GM18861 (cell line): Measurements from ENCODE around the gene TMEM247.

Source experiments
- ATAC-seq: cut with Tn5 transposase; IDR thresholded peaks from one replicate; pipeline ENCODE4 v1.9.1; 2021; ENCODE audit not compliant: unreplicated experiment

TMEM247 gene

DNA sequence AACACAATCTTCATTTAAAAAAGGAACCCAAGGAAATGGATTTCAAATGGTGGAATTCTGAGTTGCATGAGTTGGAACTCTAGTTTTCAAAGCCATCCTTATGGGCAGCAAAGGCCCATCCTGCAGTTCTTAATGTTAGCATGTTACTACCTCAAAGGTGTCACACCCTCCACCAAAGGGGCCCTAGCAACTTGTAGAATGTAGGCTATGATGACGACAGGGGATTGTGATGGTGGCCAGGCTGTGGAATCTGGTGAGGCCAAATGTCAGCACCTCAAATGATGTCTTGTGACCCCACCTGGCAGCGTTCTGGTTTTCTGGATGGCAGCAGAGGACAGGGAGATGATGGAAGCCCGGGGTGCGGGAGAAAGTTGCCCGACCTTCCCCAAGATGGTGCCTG, at the start of gene TMEM247:
TMEM247 (plus strand) TSS at position 301 of the 400 bp plus-strand sequence.
- ATAC-seq = no peak

DNA sequence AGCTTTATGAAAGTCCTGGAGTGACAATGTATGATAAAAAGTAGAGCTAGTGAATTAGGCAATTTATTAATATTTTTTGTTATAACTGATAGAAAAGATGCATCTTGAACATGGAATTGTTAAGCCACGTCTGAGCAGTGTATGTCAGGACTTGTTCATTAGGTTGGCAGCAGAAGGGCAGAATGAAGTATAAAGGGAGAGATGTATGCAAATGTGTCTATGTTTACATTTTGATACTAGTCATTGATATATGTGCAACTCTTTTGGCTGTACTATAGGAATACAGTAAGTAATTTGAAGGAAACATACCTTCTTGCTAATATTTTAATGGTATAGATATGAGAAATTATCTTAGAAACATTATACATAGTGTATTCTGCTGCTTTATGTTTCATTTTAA, 49.0 kb upstream of the TMEM247 start:
- ATAC-seq = no peak

DNA sequence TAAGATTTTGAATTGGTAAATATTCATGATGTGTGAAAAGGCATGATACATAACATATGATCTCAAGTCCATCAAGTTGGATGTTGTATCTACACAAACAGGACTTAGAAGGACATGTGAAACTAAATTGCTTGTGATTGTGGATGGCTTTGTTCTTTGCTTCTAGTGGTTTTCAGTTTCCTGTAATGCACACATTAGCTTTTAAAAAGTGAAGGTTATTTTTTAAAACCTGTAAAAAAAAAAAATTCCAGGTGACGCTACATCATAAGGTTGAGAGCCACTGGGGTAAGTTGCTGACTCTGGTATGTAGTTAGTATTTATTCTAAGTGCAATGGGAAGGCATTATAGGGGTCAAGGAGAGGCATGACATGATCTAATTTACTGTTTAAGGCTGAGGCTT, 48.4 kb upstream of the TMEM247 start:
- ATAC-seq = no peak

DNA sequence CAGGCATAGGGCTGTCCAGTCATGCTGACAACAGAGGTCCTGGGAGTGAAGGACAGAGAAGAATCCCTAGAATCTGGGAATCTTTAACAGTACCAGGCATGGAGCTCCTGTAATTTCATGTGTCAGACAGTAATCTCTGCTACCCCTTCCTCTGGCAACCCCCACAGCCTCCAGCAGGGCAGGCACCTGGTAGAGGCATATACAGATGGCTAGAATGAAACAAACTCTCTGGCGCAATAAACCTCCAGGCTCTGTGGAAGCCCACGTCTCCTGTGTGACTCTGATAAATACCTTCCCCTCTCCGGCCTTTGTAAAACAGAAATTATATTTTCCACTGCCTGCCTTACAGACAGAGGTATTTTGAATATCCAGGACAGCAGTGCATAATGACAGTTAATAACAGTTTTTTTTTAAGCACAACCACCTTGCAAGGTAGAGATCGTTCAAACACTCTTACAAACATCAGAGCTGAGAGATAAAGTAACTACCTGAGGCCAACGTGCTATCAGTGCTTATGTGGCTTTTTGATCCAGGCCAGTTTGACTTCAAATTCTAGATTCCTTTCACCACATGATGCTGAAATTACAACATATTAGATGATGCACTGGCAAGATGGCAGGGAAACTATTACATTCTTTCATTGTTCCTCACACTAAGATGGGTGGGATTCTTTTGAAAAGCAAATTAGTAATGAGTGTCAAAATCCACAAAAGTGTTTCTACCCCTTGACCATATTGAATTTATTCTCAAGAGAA, 47.7 kb upstream of the TMEM247 start:
- ATAC-seq = no peak

DNA sequence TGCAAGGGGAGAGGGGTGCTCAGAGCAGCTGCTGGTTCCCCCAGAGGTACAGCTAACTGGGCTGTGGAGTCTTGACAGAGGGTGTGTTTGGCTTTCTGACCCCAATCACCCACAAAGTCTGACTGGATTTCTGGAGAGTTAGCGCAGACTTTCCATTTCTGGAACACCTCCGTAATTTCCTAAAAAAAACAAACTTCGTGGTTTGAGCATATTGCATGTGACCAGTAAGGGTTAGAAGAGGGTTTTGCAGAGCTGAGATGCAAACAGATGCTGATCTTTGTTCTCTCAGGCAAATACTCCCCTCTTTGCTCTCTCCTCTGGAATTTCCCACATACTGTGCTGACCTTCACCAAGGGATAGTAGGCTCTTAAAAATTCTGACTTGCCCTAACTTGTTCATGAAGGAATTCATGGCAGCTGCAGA, 44.5 kb upstream of the TMEM247 start:
- ATAC-seq = no peak

DNA sequence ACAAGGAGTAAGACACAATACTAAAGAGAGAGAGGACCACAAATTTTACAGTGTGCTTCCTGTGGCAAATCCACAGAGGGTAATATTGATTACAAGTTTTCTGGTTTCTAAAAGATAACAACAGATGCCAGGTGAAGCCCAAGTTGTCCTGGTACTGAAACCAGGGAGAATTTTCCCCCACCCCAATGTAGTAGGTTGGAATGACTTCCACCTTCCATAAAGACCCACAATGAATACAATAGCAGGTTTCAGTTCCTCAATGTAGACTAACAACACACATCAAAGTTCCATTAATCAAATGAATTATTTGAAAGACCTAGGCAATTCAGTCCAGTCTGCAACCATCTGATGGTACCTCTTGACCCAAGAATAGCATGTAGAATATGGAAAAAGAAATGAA, 44.0 kb upstream of the TMEM247 start:
- ATAC-seq = no peak

DNA sequence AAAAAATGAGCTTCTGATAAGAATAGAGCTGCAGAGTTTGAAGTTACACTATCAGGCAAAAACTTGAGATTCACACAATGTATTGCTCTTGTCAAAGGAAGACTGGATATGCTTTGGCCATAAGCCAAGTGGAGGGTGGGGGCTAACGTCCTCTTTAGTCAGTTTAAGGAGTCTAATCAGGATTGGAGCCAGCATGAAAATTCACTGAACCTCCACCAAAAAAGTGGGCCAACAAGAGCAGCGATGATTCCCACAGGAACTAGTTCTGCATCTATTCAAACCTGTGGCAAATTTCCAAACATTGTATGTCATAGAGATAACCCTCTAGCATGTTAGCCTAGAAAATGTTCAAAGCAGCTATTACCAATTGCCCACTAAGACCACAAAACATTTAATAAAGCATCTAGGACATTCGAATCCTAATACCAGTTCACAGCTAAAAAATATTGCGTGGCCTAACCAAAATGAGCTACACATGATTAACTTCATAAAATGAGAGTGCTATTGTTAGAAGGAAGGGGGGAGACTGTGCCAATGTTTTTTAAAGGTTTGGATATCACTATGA, 43.5 kb upstream of the TMEM247 start:
- ATAC-seq = no peak

DNA sequence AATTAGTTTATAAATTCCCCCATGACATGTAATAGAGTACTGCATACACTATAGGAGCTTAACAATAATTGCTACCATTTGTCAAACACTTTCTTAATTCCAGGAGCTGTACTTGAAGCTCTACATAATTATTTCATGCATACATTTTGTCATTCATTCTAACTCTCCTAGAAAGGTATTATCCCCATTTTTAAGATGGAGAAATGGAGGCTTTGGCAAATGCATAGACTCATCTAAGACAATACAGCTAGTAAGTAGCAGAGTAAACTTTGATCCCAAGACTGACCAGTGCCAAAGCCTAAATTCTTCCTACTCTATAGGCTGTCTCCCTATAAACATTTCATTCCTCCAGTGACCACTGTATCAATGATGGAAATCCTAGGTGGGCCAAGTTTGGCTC, 42.6 kb upstream of the TMEM247 start:
- no peak for ATAC-seq

DNA sequence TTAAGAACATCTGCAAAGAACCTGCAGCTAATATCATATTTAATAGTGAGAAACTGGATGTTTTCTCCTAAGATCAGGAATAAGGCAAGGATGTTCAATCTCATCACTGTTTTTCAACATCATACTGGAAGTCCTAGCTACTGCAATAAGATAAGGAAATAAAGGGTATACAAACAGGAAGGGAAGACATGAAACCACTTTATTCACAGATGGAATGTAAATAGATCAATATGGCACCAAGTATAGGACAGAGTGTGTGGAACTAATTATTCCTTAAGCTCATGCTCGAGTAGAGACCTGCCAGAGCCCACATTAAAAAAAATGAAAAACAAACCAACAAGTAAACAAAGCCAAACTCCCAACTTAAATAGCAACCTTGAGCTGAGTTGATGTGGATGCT, 41.3 kb upstream of the TMEM247 start:
- no peak for ATAC-seq

DNA sequence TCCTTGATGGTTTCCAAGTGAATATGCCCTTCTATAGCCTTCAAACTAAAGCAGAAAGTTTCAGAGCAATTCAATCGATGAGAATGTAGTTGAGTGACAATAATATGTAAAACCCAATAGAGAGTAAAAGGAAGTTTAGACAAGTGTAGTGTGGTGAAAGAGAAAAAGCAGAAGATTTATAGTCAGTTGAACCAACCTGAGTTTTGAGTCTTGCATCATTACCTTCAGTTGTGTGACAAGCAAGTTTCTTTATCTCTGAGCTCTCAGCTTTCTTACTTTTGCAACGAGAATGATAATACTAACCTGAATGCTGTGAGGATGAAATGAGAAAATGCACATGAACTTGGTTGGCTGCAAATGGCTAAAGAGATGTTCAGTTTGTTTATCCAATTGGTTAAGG, 40.6 kb upstream of the TMEM247 start:
- no peak for ATAC-seq

DNA sequence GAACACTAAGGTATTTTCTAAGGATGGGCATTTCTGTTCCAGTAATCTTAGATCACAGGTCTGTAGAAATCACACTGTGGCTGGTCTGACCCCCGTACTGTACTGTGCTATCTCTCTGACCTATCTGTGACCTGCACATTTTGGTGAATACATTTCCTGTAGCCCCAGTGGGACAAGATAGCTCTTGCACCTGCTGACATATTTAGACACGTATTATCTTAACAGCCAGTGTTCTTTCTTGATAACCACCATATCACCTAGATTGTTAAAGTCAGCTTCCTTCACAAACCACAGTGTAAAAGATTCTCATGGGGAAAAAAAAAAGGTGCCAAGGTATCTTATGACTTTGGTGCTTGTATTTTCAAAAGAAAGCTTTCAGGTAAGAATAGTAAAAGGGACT, 39.8 kb upstream of the TMEM247 start:
- ATAC-seq = no peak

DNA sequence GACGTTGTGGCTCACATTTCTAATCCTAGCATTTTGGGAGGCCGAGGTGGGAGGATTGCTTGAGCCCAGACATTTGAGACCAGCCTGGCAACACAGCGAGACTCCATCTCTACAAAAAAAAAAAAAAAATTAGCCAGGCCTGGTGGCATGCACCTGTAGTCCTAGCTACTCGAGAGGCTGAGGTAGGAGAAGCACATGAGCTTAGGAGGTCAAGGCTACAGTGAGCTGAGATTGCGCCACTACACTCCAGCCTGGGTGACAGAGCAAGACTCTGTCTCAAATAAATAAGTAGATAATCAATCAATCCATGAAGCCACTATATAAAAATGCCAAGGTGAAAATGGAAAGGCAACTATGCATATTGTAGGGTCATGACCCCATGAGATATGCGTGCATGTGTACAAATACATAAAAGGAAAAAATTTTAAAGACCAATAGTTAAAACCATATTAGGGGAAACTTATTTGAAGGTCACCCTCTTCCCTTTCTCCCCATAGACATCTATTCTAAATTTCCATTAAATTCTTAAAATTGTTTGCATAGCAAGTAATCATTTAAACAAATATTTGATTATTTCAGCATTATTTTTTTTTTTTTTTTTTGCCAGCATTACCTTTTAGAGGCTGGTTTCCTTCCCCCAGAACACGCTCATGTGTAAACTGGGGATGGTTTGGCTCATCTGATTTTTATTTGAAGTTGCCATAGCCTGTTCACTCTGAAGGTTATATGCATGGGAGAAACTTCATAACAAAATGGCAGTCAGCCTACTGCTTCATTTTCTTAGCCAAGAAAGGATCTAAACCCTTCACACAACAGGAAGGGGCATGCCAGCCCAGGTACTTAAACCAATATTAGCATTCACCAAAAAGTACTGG, 37.3 kb upstream of the TMEM247 start:
- ATAC-seq = no peak

DNA sequence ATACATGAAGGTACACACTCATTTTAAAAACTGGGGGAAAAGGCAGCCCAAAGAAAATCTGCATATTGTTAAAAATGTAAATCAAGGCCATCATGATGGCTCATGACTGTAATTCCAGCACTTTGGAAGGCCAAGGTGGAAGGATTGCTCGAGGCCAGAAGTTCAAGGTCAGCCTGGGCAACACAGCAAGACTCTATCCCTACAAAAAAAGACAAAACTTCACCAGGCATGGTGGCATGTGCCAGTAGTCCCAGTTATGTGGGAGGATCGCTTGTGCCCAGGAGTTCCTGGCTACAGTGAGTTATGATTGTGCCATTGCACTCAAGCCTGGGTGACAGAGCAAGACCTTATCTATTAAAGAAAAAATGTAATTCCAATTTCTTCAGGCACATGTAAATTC, 34.6 kb upstream of the TMEM247 start:
- ATAC-seq = no peak

DNA sequence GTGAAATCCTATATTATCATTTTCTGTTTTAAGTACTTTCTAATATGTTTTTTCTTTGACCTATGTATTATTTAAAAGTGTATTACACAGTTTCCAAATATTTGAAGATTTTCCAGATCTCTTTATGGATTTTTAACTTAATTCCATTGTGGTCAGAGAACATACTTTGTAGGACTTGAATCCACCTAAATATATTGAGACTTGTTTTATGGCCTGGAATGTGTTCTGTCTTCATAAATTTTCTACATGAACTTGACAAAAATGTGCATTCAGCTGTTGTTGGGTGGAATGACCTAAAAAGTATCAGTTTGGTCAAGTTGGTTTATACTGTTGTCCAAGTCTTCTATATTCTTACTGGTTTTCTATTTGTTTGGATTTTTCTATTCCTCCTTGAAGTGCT, 33.8 kb upstream of the TMEM247 start:
- ATAC-seq = no peak

DNA sequence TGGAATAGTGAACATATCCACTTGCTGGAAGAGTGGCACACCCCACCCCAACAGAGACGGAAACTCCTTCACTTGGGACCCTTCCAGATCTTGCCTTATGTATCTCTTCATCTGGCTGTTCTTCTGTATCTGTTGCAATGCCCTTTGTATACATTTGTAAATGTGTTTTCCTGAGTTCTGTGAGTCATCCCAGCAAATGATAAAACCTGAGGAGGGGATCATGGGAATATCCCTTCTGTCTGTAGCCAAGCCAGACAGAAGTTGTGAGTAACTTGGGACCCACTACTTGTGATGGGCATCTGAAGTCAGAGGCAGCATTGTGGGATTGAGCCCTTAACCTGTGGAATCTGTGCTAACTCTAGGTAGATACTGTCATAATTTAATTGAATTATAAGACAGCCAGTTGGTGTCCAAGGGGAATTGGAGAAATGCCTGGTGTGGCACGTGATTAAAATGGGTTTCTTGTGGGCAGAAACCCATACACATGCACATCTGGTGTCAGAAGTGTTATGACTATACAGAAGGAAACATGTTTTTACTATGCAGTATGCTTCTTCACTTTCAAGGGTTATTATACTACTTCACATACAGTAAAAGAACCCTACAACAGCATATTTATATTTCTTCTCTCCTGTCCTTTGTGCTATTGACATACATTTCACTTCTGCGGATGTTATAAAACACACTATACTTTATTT, 32.3 kb upstream of the TMEM247 start:
- ATAC-seq = no peak

DNA sequence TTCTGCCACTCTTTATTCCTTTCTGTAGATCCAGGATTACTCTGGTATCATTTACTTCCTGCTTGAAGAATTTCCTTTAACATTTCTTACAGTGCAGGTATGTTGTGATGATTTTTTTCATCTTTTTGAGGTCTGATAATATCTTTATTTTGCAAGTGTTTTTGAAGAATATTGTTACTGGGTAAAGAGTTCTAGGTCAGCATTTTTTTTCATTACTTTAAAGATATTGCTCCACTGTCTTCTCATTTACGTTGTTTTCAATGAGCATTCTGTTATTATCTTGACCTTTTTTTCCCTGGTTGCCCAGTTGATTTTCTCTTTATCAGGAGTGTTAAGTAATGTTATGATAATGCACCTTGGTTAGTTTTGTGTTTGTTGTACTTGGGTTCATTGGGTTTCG, 31.7 kb upstream of the TMEM247 start:
- no peak for ATAC-seq

DNA sequence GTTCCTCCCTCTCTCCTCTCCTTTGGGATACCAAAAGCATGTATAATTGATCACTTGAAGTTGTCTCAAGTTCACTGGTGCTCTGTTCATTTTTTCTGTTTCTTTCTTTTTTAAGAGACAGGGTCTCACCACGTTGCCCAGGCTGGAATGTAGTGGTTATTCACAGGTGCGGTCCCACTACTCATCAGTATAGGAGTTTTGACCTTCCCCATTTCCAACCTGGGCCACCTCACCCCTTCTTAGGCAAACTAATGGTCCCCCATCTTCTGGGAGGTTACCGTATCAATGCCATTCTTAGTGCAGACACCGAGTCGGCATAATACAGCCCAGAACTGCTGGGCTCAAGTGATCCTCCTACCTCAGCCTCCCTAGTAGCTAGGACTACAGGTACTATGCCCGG, 31.3 kb upstream of the TMEM247 start:
- ATAC-seq = no peak

DNA sequence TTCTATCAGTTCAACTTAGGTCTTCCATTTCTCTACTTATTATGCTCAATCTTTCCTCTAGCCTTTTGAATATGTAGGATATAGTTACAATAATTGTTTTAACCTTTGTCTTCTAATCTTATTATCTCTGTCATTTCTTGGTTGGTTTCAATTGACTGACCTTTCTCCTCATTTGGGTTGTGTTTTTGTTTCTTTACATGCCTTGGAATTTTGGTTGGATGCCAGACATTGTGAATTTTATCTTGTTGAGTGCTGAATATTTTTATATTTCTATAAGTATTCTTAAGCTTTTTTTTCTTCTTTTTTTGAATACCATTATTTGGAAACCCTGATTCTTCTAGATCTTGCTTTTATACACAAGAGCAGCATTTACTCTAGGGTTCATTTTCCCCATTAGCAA, 30.7 kb upstream of the TMEM247 start:
- ATAC-seq = no peak

DNA sequence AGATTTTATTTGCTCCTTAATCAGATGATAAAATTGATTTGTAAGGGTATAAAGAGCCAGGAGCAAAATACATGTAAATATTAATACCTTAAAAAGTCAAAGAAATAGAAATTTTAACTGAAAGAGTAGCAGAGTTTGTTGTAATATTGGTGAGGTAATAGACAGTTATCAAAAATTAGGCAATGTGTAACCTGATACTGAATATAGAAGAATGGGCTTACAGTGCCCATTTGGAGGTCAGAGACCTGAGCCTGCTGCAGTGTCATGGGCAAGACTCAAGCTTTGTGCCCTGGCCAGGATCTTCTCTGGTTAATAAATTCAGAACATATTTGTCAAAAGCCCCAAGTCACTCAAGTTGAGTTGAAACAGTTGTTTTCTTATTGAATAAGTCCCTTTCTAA, 29.7 kb upstream of the TMEM247 start:
- ATAC-seq = no peak

DNA sequence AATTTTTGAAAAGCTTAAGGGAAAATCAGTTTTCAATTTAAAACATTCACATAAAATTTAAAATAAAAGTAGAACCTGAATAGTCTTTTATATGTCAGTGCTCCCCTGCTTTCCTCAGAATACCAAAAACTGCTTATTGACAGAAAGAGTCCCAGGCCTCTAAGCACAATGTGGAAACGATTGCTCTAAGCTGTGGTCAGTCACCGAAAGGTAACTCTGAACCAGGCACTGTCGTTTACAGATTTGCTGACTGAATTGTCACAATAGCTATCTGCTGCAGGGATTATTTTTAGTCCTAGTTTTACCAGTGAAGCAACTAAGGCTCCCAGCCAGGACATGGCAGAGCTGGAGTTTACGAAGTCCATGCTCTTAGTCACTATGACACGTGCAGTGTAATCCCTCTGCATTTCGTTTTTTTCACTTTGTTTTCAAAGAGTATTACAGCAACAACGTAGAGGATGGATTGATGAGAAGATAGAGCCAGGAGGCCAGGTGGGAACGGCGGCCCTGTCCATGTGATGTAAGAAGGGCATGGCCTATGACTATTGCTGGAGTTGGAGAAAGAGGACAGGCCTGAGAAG, 28.1 kb upstream of the TMEM247 start:
- ATAC-seq = no peak

DNA sequence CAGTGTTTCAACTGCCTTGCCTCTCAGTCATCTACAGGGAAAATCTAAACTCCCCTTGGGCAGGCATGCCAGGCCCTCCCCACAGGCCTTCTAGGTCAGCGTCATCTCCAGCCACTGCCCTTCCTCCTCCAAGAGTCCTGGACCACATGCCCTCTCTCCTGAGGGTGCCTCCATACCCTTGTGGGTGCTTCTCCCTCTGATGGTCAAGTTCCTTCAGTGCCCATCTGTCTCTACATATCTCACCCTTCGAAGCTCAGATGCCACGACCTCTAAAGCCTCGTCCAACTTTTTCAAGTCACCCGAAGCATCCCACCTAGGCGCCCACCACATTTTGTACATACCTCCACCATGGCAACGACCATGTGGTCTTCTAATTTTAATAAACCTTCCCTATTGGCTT, 22.6 kb upstream of the TMEM247 start:
- ATAC-seq = no peak
